Measurements from ENCODE around the gene SLC2A4.

The SLC2A4 gene

DNA sequence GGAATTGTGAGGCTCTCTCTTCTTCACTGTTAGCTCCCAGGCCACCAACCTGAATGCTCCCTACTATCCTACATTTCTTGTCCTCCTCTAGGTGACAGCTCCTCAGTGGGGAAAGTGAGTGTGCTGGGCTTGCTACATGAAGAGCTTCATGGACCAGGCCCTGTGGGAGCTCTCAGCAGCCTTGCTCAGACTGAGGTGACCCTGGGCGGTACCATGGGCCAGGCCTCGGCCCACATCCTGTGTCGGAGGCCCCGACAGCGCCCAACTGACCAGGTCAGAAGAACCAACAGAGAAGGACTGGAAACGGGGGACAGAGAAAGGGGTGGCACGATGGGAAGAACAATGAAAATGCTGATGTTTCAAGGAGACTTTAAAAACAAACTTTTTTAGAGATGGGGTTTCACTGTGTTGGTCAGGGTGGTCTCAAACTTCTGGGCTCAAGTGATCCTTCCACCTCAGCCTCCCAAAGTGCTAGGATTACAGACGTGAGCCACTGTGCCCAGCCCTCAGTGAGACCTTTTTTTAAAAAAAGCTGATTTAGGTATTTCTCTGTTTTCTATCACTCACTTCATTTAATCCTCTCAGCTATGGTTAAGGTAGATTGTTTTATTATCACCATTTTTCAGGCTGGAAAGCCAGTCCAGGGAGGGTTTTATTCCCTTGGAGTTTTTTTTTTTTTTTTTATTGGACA, 24.6 kb upstream of the SLC2A4 start:
- no peak overlapping the region for H3K4me3 ChIP-seq (ENCODE audit: control insufficient read depth, low read depth, low read length)
- TF ChIP-seq, protein P1, sequence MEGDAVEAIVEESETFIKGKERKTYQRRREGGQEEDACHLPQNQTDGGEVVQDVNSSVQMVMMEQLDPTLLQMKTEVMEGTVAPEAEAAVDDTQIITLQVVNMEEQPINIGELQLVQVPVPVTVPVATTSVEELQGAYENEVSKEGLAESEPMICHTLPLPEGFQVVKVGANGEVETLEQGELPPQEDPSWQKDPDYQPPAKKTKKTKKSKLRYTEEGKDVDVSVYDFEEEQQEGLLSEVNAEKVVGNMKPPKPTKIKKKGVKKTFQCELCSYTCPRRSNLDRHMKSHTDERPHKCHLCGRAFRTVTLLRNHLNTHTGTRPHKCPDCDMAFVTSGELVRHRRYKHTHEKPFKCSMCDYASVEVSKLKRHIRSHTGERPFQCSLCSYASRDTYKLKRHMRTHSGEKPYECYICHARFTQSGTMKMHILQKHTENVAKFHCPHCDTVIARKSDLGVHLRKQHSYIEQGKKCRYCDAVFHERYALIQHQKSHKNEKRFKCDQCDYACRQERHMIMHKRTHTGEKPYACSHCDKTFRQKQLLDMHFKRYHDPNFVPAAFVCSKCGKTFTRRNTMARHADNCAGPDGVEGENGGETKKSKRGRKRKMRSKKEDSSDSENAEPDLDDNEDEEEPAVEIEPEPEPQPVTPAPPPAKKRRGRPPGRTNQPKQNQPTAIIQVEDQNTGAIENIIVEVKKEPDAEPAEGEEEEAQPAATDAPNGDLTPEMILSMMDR (conservative IDR thresholded peaks at IDR 0.05; ENCODE audit: control insufficient read depth, insufficient read depth, low read depth, low read length), result no peak
- DNase-seq (ENCODE audit: low read depth), result no peak

DNA sequence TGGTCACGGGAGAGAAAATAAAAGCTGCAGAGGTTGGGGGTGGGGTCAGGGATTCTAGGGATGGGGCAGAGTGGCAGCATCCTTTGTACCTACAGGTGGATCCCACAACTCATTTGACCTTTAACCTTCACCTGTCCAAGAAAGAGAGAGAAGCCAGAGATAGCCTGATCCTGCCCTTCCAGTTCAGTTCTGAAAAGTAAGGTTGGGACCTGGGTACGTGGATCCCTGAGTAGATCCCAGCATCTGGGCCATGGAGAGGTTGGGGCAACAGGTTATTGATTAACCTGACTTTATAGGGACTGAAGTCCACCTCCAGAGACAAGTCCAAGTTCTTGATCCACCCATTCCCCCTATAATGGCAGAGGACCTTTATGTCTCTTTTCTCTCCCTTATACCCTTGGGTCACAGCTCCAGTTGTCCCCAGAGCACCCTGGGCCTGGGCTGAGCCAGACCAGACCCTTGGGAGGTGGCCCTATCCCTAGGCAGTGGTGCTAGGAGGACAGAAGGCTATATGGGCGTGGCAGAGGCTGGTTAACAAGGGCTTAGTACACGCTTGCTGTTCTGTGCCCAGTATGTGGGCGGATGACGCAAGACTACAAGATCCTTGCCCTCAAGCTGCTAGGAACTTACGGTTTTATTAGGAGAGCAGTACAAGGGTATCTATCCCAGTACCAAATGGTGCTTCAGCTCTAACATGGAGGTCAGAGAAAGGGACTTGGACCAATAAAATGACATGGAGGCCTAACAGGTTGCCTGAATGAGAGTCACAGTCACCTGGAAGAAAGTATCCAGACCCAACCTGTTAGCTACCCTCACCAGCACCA, 22.6 kb upstream of the SLC2A4 start:
- peak; percentile 88 for DNase-seq (ENCODE audit: low read depth)
- no peak overlapping the region for H3K4me3 ChIP-seq (ENCODE audit: control insufficient read depth, low read depth, low read length)
- TF ChIP-seq, protein P1 (conservative IDR thresholded peaks at IDR 0.05; ENCODE audit: control insufficient read depth, insufficient read depth, low read depth, low read length), result no peak

DNA sequence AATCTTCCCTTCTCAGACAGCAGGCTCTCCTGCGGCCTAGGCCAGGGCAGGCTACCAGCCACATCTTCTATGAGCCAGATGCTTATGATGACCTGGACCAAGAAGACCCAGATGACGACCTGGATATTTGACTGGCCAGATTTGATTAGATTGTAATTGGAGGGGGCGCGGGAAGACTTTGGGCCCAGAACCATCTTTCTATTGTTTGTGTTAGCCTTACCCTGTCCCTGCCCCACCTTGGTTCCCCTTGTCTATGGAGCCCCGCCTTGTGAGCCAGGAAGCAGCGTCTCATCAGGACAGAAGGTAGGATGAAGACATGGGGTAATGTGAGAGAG, 22.0 kb upstream of the SLC2A4 start:
- no peak overlapping the region for H3K4me3 ChIP-seq (ENCODE audit: control insufficient read depth, low read depth, low read length)
- TF ChIP-seq, protein P1 (conservative IDR thresholded peaks at IDR 0.05; ENCODE audit: control insufficient read depth, insufficient read depth, low read depth, low read length), result no peak
- no peak for DNase-seq (ENCODE audit: low read depth)

DNA sequence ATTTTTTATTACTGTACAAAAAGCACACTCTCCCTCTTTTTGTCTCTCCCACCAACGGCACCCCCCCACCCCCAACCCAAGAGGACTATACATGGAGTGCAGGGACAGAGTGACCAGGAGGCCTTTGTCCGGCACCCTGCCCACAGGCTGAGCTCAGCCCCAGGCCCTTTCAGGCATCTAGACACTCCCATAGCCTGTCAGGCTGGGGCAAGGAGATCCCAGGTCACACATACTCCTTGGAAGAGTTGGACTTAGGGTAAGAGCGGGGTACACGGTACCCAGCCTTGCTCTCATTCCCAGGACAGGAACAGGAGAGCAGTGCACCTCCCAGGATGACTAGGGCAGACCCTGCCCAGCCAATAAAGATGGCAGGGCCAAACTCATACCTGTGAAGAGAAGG, 21.4 kb upstream of the SLC2A4 start:
- TF ChIP-seq, protein P1 (conservative IDR thresholded peaks at IDR 0.05; ENCODE audit: control insufficient read depth, insufficient read depth, low read depth, low read length), result no peak
- no peak overlapping the region for H3K4me3 ChIP-seq (ENCODE audit: control insufficient read depth, low read depth, low read length)
- DNase-seq (ENCODE audit: low read depth), result no peak

DNA sequence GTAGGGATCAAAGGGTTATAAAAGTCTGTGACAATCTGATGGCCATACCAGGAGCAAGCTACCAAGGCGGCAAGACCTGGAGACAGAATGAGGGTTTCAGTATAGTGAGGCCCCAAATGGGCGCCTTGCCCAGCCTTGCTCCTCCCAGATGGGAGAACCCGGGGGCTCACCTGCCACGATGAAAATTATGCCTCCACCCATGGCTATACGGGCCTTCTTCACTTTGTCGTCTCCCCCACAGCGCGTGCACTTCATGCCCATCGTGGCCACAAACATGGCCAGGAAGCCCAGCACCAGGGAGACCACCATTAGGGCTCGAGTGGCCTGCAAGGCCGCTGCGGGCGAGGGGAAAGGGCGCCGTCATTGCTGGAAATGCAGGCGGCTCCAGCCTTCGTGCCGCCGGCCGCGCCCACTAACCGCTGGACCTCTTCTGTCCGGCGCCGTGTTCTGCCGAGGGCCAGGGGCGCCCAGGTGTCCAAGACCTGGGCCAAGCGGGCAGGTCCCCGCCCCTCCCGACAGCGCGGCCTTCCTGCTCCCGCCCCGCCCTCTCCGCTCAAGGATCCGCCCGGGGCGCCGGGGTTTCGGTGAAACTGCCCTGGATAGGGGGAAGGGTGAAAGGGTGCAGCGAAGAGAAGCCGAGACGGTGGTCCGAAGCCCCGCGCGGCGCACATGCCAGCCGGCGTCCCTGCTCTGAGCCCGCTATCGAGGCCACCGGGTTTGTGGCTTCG, 20.7 kb upstream of the SLC2A4 start:
- no peak for DNase-seq (ENCODE audit: low read depth)
- TF ChIP-seq, protein P1 (conservative IDR thresholded peaks at IDR 0.05; ENCODE audit: control insufficient read depth, insufficient read depth, low read depth, low read length), result no peak
- peak overlapping the region; percentile 32 for H3K4me3 ChIP-seq (ENCODE audit: control insufficient read depth, low read depth, low read length)

DNA sequence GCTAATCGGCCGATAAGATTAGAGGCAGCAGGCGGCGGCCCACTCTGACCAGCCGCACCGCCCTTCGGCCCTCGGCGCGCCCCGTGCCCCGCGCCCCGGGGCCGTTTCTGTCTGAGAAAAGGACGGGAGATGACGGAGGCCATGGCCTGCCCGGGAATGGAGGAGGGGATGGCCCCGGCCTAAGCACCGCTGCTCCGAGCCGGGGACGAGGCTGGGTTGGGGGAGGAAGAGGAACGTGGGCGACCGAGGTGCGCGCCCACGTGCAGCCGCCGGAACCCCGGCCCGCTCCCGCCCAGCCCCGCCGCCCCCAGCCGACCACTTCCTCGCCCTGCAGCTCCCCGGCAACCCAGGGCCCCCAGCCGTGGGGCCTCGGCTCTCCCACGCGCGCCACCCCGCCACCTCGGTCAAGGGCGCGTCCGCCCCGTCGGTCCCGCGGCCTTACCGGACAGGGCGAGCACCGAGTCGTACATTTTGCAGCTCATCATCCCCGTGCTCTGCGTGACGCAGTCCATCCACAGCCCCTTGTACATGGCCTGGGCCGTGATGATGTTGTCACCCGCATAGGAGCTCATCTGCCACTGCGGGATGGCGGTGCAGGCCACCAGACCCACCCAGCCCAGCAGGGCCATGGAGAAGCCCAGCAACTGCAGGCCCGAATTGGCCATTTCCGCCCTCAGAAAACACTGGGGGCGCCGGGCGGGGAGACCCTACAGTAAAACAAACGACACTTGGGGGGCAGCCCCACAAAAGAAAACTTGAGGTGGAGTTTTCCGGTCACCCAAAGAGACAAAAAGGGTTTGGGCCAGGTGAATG, 19.9 kb upstream of the SLC2A4 start:
- TF ChIP-seq, protein P1 (conservative IDR thresholded peaks at IDR 0.05; ENCODE audit: control insufficient read depth, insufficient read depth, low read depth, low read length), result no peak
- peak overlapping the region; percentile 32 for H3K4me3 ChIP-seq (ENCODE audit: control insufficient read depth, low read depth, low read length)
- DNase-seq (ENCODE audit: low read depth), result no peak

Data from fibroblast of mammary gland (primary cell).